Activated naive CD4-positive, alpha-beta T cell treated with anti-CD3 and anti-CD28 coated beads, Interleukin-2, amount 50 U/mL, for 16 hours (primary cell): Measurements from ENCODE around the gene ARPIN.
"Not testable (repeated sequence)": the region's sequence is repeated elsewhere in the genome, so short reads cannot be mapped to it uniquely, and the experiment has no call there.

ENCODE experiments used
- DNase-seq: peaks from one replicate; pipeline ENCODE4 v3.0.0-alpha.2; 2020

ARPIN gene

GRCh38 chr15:89876396-89877082, 36.2 kb downstream of the ARPIN start:
- no peak for DNase-seq

GRCh38 chr15:89875741-89876140, 37.0 kb downstream of the ARPIN start:
- DNase-seq, result no peak

GRCh38 chr15:89874926-89875564, 37.7 kb downstream of the ARPIN start:
- peak; percentile 85 for DNase-seq

- no peak for DNase-seq
Observed at GRCh38 chr15:89870688-89871288, 42.0 kb downstream of the ARPIN start.

- DNase-seq, result no peak
Observed at GRCh38 chr15:89870006-89870405, 42.7 kb downstream of the ARPIN start.

- not testable (repeated sequence) for DNase-seq
Observed at GRCh38 chr15:89869490-89869889, 43.3 kb downstream of the ARPIN start.

- DNase-seq, result no peak
Observed at GRCh38 chr15:89864958-89865739, 47.6 kb downstream of the ARPIN start.

- no peak for DNase-seq
Observed at GRCh38 chr15:89863918-89864317, 48.8 kb downstream of the ARPIN start.

GRCh38 chr15:89860891-89861290, 51.9 kb downstream of the ARPIN start:
- no peak for DNase-seq

- DNase-seq, result no peak
Observed at GRCh38 chr15:89860431-89860830, 52.3 kb downstream of the ARPIN start.

- DNase-seq, result no peak
Observed at GRCh38 chr15:89858661-89859458, 53.9 kb downstream of the ARPIN start.

- DNase-seq, result no peak
Observed at GRCh38 chr15:89857673-89858072, 55.1 kb downstream of the ARPIN start.

- DNase-seq, result no peak
Observed at GRCh38 chr15:89855948-89856347, 56.8 kb downstream of the ARPIN start.

- not testable (repeated sequence) for DNase-seq
Observed at GRCh38 chr15:89854863-89855262, 57.9 kb downstream of the ARPIN start.

- no peak for DNase-seq
Observed at GRCh38 chr15:89852342-89852995, 60.3 kb downstream of the ARPIN start.

GRCh38 chr15:89851673-89852341, 60.9 kb downstream of the ARPIN start:
- no peak for DNase-seq

GRCh38 chr15:89848970-89849292, 63.8 kb downstream of the ARPIN start:
- no peak for DNase-seq

- no peak for DNase-seq
Observed at GRCh38 chr15:89847101-89847500, 65.7 kb downstream of the ARPIN start.

GRCh38 chr15:89845305-89845893, 67.4 kb downstream of the ARPIN start:
- DNase-seq, result no peak
